ENCODE results near the gene ARL15.

The ARL15 gene

DNA sequence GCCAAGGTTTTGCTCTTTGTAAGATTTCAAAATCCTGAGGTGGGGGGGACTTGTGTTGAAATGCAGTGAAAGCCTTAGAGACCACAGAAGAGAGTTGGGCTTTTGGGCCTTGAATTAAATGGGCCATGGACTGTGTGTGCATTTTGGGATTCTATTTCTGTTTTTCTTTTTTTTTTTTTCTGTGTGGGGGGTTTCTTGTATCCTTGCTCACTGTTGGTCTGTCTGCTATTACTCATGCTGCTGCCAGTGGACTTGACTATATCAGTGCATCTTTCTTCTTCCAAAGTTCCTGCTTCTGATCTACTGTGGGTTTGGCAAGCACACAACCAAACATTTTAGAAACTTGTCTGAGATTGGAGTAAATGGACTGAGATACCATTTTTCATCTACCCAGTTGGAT, 344.9 kb downstream of the ARL15 start:
- no peaks in the 10 kb centered on the region for H3K4me1 ChIP-seq (ENCODE audit: insufficient read depth, low read length, poor library complexity, severe bottlenecking)
- H3F3A ChIP-seq (ENCODE audit: low read depth), result no peaks in the 10 kb centered on the region; the same call in 1 of the 2 replicates
- TF ChIP-seq, protein P1, sequence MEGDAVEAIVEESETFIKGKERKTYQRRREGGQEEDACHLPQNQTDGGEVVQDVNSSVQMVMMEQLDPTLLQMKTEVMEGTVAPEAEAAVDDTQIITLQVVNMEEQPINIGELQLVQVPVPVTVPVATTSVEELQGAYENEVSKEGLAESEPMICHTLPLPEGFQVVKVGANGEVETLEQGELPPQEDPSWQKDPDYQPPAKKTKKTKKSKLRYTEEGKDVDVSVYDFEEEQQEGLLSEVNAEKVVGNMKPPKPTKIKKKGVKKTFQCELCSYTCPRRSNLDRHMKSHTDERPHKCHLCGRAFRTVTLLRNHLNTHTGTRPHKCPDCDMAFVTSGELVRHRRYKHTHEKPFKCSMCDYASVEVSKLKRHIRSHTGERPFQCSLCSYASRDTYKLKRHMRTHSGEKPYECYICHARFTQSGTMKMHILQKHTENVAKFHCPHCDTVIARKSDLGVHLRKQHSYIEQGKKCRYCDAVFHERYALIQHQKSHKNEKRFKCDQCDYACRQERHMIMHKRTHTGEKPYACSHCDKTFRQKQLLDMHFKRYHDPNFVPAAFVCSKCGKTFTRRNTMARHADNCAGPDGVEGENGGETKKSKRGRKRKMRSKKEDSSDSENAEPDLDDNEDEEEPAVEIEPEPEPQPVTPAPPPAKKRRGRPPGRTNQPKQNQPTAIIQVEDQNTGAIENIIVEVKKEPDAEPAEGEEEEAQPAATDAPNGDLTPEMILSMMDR (conservative IDR thresholded peaks at IDR 0.05; ENCODE audit: low read length), result no peak
- no peak for TF ChIP-seq EZH2phosphoT487 (IDR thresholded peaks at IDR 0.05; ENCODE audit: borderline replicate concordance)
- H3K4me3 ChIP-seq (ENCODE audit: low read length, poor library complexity, severe bottlenecking), result no peak overlapping the region
- H3K9me2 ChIP-seq (replicated peaks; ENCODE audit: low read depth, low read length), result no peaks in the 10 kb centered on the region
- H2AFZ ChIP-seq (ENCODE audit: low read length), result no peak overlapping the region
- H3K36me3 ChIP-seq (ENCODE audit: insufficient read depth, low read length), result no peaks in the 10 kb centered on the region
- no peaks in the 10 kb centered on the region for H3K27me3 ChIP-seq (ENCODE audit: insufficient read depth, low read length, poor library complexity, severe bottlenecking)
- H4K20me1 ChIP-seq (ENCODE audit: insufficient read depth, low read length, poor library complexity, severe bottlenecking), result no peaks in the 10 kb centered on the region
- no peaks in the 10 kb centered on the region for H3K79me2 ChIP-seq (ENCODE audit: insufficient read depth, low read length)
- H3K9ac ChIP-seq (ENCODE audit: low read depth, low read length, poor library complexity, severe bottlenecking), result no peak overlapping the region
- H3K4me2 ChIP-seq (ENCODE audit: low read depth, low read length, poor library complexity, severe bottlenecking), result no peak overlapping the region
- H3K9me3 ChIP-seq (ENCODE audit: insufficient read depth, low read depth, low read length), result no peaks in the 10 kb centered on the region

DNA sequence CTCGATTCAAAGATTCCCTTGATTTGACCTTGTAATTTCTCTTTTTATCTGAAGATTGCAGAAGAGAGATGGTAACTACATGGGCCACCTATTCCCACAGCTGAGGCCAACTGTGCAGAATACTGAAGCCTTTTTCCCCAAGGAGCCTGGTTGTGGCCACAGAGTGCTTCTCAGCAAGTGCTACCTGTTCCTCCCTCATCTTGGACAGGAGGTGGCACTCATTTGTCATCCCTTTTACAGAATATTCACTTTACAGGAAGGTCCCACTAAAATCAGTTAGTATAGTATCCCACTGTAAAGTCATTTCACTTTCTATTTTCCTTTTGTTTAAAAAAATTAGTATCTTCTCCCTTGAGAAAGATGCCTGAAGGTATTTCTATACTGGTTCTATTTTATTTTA, 346.4 kb downstream of the ARL15 start:
- Histone ChIP-seq H3K9ac (ENCODE audit: low read depth, low read length, poor library complexity, severe bottlenecking) (no peak overlapping the region), H3K9me2 (replicated peaks; ENCODE audit: low read depth, low read length) (no peaks in the 10 kb centered on the region), H3K36me3 (ENCODE audit: insufficient read depth, low read length) (no peaks in the 10 kb centered on the region), H3F3A (ENCODE audit: low read depth) (no peaks in the 10 kb centered on the region; the same call in 1 of the 2 replicates), H3K79me2 (ENCODE audit: insufficient read depth, low read length) (no peaks in the 10 kb centered on the region), H3K9me3 (ENCODE audit: insufficient read depth, low read depth, low read length) (no peaks in the 10 kb centered on the region), H2AFZ (ENCODE audit: low read length) (no peak overlapping the region), H4K20me1 (ENCODE audit: insufficient read depth, low read length, poor library complexity, severe bottlenecking) (no peaks in the 10 kb centered on the region), H3K4me2 (ENCODE audit: low read depth, low read length, poor library complexity, severe bottlenecking) (no peak overlapping the region), H3K4me1 (ENCODE audit: insufficient read depth, low read length, poor library complexity, severe bottlenecking) (no peaks in the 10 kb centered on the region), H3K4me3 (ENCODE audit: low read length, poor library complexity, severe bottlenecking) (no peak overlapping the region), H3K27me3 (ENCODE audit: insufficient read depth, low read length, poor library complexity, severe bottlenecking) (no peaks in the 10 kb centered on the region)
- TF ChIP-seq, protein P1 (conservative IDR thresholded peaks at IDR 0.05; ENCODE audit: low read length), result no peak
- TF ChIP-seq EZH2phosphoT487 (IDR thresholded peaks at IDR 0.05; ENCODE audit: borderline replicate concordance), result no peak

DNA sequence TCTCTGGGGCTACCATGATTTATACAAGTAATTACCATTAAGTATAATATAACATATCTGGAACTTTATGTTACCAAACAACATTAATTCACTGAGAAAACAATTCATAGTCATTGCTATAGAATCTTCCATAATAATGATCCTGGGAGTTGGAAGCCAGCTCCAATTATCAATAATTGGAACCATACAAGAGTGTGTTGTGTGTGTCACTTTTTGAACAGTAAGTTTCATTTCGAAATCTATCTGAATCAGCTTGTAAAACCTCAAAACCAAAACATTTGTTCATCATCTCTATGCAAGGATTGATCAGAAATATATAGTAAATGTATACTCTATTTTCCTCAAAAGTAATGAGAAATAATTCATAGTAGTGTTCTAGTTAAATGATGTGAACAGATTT, 348.1 kb downstream of the ARL15 start:
- Histone ChIP-seq H3K36me3 (ENCODE audit: insufficient read depth, low read length) (no peaks in the 10 kb centered on the region), H4K20me1 (ENCODE audit: insufficient read depth, low read length, poor library complexity, severe bottlenecking) (no peaks in the 10 kb centered on the region), H3K4me1 (ENCODE audit: insufficient read depth, low read length, poor library complexity, severe bottlenecking) (no peaks in the 10 kb centered on the region), H3K9me2 (replicated peaks; ENCODE audit: low read depth, low read length) (no peaks in the 10 kb centered on the region), H3K9me3 (ENCODE audit: insufficient read depth, low read depth, low read length) (peaks cover under 1% of the 10 kb centered on the region; the same call in 1 of the 2 replicates), H3K9ac (ENCODE audit: low read depth, low read length, poor library complexity, severe bottlenecking) (no peak overlapping the region), H3K27me3 (ENCODE audit: insufficient read depth, low read length, poor library complexity, severe bottlenecking) (no peaks in the 10 kb centered on the region), H3K4me2 (ENCODE audit: low read depth, low read length, poor library complexity, severe bottlenecking) (no peak overlapping the region), H2AFZ (ENCODE audit: low read length) (no peak overlapping the region), H3F3A (ENCODE audit: low read depth) (no peaks in the 10 kb centered on the region; the same call in 1 of the 2 replicates), H3K4me3 (ENCODE audit: low read length, poor library complexity, severe bottlenecking) (no peak overlapping the region), H3K79me2 (ENCODE audit: insufficient read depth, low read length) (no peaks in the 10 kb centered on the region)
- no peak for TF ChIP-seq EZH2phosphoT487 (IDR thresholded peaks at IDR 0.05; ENCODE audit: borderline replicate concordance)
- TF ChIP-seq, protein P1 (conservative IDR thresholded peaks at IDR 0.05; ENCODE audit: low read length), result no peak

Data from Loucy (cell line).